Activated CD8-positive, alpha-beta T cell treated with anti-CD3 and anti-CD28 coated beads for 36 hours (primary cell): ENCODE data around the gene COL4A1. TPM values are rescaled to one million over a fixed set of nuclear protein-coding genes. Genes with fewer than 3 reads are reported as not detected.

Source experiments
- ATAC-seq: fragments of 200-7000 bp; cut with Tn5 transposase; one replicate; pipeline ENCODE4 v1.10.0; 2021; ENCODE audit warnings: mild to moderate bottlenecking, moderate library complexity
- CTCF ChIA-PET: fragments of 350-600 bp; sonication (Branson Sonifier 250); formaldehyde crosslinking; loops from one replicate; lab custom pipeline; 2021; ENCODE audit warnings: antibody characterized with exemption; lab: Charles Lee
- POLR2A ChIA-PET: fragments of 350-600 bp; sonication (Branson Sonifier 250); formaldehyde crosslinking; loops from one replicate; lab custom pipeline; 2021; ENCODE audit warnings: antibody characterized with exemption; lab: Charles Lee
- DNase-seq: peaks from one replicate; pipeline ENCODE4 v3.0.0-alpha.2; 2020
- H3K27ac Mint-ChIP-seq: one replicate; pipeline ENCODE4 v1.8.0; 2021; ENCODE audit warnings: mild to moderate bottlenecking, mixed read lengths
- H3K27me3 Mint-ChIP-seq: one replicate; pipeline ENCODE4 v1.8.0; 2021; ENCODE audit warnings: mixed read lengths
- H3K36me3 Mint-ChIP-seq: one replicate; pipeline ENCODE4 v1.8.0; 2021; ENCODE audit warnings: low read depth, mixed read lengths
- H3K4me1 Mint-ChIP-seq: one replicate; pipeline ENCODE4 v1.8.0; 2021; ENCODE audit warnings: low read depth, mixed read lengths
- H3K4me3 Mint-ChIP-seq: one replicate; pipeline ENCODE4 v1.8.0; 2021; ENCODE audit warnings: mild to moderate bottlenecking, moderate library complexity, mixed read lengths
- H3K9me3 Mint-ChIP-seq: one replicate; pipeline ENCODE4 v1.8.0; 2021; ENCODE audit warnings: mixed read lengths
- CTCF ChIP-seq: fragments of 200-600 bp; IDR thresholded peaks from one replicate; pipeline ENCODE4 v1.8.0; 2022; ENCODE audit warnings: antibody characterized with exemption, mild to moderate bottlenecking
- intact Hi-C: fragments of 100-400 bp; cut with micrococcal nuclease; formaldehyde crosslinking; loops from one replicate; pipeline ENCODE4 v1.10.0; 2022
- total RNA-seq, 2 experiments: library from RNA; stranded (reverse); gene quantifications; one replicate each; pipeline ENCODE4 v1.2.3, GENCODE V29; 2021

COL4A1 gene
- total RNA-seq, 2 experiments from 2014 or later: not detected

DNA sequence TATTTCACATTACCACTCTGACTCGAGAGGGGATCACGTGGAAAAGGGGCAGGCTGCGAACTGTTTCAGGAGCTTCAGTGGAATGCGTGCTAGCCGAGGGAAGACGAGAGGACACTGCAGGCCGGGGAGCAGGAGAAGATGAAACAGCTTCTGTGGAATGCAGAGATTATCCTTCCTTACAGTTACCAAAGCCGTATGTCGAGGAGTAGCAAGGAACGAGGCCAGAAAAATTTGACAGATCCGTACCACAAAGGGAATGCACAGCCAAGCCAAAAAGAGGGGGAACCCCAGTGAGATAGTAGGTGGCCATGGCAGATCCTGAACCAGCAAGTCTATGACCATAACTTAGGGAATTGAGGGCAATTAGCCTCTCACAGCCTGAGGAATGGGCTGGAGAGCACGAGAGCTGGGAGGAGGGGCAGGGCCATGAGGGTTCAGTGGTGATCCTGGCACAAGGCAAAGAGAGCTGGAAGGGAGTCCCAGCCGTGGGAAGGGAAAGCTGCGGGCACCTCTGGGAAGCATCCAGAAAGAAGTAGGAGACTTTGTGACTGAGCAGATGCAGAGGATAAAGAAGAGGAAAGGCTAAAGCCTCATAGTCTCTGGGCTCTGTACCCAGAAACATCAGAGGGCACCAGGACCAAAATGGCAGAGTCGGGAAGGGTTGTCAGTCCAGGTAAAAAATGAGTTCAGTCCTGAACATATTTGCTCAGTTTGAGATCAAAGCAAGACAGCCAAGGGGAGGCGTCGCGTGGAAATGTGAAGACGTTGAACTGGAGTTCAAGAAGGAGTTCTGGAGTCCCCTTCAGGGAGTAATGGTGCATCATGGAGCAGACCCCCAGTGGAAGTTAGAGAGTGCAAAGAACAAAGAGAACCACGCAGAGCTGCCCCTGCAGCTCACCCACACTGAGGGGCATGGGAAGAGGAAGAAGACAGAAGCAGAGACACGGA lies 5.1 kb downstream of the COL4A1 start:
- ATAC-seq (no peak), DNase-seq (no peak)
- no peak overlapping the region for H3K4me3 Mint-ChIP-seq
- no peak overlapping the region for H3K27ac Mint-ChIP-seq
- H3K36me3 Mint-ChIP-seq: no peaks in the 10 kb centered on the region
- TF ChIP-seq CTCF: no peak
- ChIA-PET POLR2A (no interaction called here), CTCF (no interaction called here)
- peaks cover 57% of the 10 kb centered on the region for H3K27me3 Mint-ChIP-seq
- H3K9me3 Mint-ChIP-seq: no peaks in the 10 kb centered on the region
- H3K4me1 Mint-ChIP-seq: peaks cover 5% of the 10 kb centered on the region
- intact Hi-C loops: no loop called here

DNA sequence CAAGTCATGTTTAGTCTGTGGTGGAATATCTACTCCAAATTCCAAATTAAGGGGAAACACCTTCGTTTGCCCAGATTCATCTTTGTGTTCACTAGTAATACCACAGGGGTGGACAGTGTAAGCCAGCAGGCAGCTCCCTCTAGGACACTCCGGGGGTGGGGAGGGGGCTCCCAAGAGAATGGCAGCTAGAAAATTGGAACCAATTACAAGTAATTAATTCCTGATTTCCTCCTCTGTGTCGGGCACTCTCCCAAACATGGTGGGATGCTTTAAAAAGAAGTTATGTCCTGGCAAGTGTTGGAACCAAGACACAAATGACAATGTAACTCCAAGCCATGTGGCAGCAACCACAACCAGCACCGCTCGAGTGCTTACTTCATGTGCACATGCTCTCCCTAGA lies 5.9 kb downstream of the COL4A1 start:
- DNase-seq (no peak), ATAC-seq (no peak)
- Mint-ChIP-seq H3K4me1 (peaks cover 5% of the 10 kb centered on the region), H3K27me3 (peaks cover 58% of the 10 kb centered on the region), H3K4me3 (no peak overlapping the region), H3K27ac (no peak overlapping the region), H3K9me3 (no peaks in the 10 kb centered on the region), H3K36me3 (no peaks in the 10 kb centered on the region)
- intact Hi-C loops: no loop called here
- no peak for TF ChIP-seq CTCF
- ChIA-PET CTCF (interaction anchor here (0.6 kb wide), 1 partner anchor 38 kb away, joined by 3 read pairs; no protein-coding TSS in a partner anchor), POLR2A (no interaction called here)

DNA sequence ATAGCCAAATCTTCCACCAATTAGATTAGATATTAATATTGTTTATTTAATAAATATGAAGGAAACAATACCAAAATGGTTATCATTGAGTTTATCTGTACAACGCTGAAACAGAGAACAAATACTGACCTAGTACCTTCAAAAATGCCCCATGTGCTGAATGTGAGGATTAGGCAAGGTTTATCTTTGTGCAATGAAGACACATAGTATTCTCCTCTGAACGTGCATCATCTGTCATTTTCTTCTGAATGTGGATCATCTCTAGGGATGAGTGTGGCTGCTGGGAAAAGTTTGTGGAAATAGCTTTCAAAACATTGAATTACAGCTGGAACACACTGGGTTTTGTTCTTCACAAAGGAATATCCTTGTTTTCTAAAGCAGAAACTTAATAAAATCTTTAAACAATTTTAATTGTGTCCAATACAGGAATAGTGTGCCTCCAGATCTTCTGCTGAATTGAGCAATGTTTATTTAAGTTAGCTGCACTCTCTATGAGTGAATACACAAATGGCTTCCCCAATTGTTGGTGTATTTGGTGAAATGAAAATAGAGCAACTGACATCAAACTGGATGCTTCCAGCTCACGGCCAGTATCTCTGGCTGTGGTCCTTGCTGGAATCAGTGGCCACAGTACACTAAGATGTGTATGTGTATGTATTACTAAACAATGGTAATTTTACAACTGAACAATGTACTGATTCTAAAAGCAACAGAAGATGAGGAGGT lies 6.7 kb downstream of the COL4A1 start:
- no peaks in the 10 kb centered on the region for H3K36me3 Mint-ChIP-seq
- CTCF ChIA-PET: interaction anchor here (0.6 kb wide), 1 partner anchor 38 kb away, joined by 3 read pairs; no protein-coding TSS in a partner anchor
- H3K27ac Mint-ChIP-seq: no peak overlapping the region
- H3K9me3 Mint-ChIP-seq: no peaks in the 10 kb centered on the region
- peaks cover 5% of the 10 kb centered on the region for H3K4me1 Mint-ChIP-seq
- no peak overlapping the region for H3K4me3 Mint-ChIP-seq
- POLR2A ChIA-PET: no interaction called here
- no peak for TF ChIP-seq CTCF
- H3K27me3 Mint-ChIP-seq: peaks cover 52% of the 10 kb centered on the region
- ATAC-seq (no peak), DNase-seq (no peak)
- intact Hi-C loops: no loop called here

DNA sequence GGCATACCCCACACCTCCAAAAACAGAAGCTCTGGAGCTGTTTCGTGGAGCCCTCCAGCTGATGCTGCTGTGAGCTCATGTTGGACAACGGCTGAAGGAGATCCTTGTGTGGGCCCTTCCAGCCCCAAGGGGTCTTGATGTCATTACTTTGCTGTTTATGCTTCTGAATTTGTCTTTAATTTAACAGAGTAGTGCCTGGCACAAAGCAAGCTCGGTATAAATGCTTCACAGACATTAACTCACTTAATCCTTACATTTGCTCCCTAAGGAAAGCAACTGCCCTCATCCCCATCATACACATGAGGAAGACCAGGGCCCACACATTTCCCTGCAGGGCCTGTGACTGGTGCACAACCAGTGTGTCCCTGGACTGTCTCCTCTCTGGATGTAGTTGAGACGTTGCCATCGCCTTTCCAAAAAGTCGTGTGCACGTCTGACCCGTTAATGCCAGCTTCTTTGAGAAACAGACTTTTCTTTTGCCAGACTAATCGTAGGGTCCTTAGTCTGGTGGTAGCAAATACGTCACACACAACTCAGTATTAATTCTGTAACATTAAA lies 7.6 kb downstream of the COL4A1 start:
- no peak for ATAC-seq
- H3K27me3 Mint-ChIP-seq: peaks cover 45% of the 10 kb centered on the region
- peaks cover 5% of the 10 kb centered on the region for H3K4me1 Mint-ChIP-seq
- intact Hi-C loops: no loop called here
- H3K36me3 Mint-ChIP-seq: no peaks in the 10 kb centered on the region
- H3K27ac Mint-ChIP-seq: no peak overlapping the region
- no peak for TF ChIP-seq CTCF
- no peak for DNase-seq
- CTCF ChIA-PET: no interaction called here
- POLR2A ChIA-PET: no interaction called here
- H3K9me3 Mint-ChIP-seq: no peaks in the 10 kb centered on the region
- no peak overlapping the region for H3K4me3 Mint-ChIP-seq
